ENCODE results near the gene ZSWIM8. TPM values are rescaled to one million over a fixed set of nuclear protein-coding genes. Genes with fewer than 3 reads are reported as not detected.

Gene ZSWIM8
- total and polyA plus RNA-seq, 2 of the 8 experiments (the other 6 are each of a cell fraction or from before 2014, with no cell fraction given): 44.7 to 99.7 TPM

- no peak overlapping the region for H3K23ac ChIP-seq (ENCODE audit: insufficient read length)
- WGBS, 2 experiments (ENCODE audit: extremely low coverage in 1 of 2, insufficient coverage in 1 of 2, insufficient read length in 1 of 2, insufficient replicate concordance in 2 of 2, low coverage in 1 of 2, low lambda C conversion rate in 2 of 2, missing lambda C conversion rate in 1 of 2): 97% methylated on average over 5 of the region's 5 CpGs; no CpG with 5 or more reads in 1 of the 2 experiments
- ChIA-PET POLR2A (ENCODE audit: partially characterized antibody) (interaction anchor here (1.2 to 2.4 kb wide), 3 partner anchors 12 to 46 kb away, joined by 3 to 9 read pairs (median 7); a partner anchor contains a TSS), CTCF (ENCODE audit: partially characterized antibody) (interaction anchor here (0.5 to 16.0 kb wide), 8 partner anchors 8 to 175 kb away, joined by 3 to 209 read pairs (median 3); partner anchors contain the start of gene CHCHD1)
- no peaks in the 10 kb centered on the region for H3K79me2 ChIP-seq (ENCODE audit: control insufficient read depth in 1 of 2, insufficient read depth in 2 of 2, low read length in 2 of 2)
- H3K14ac ChIP-seq (ENCODE audit: insufficient read length): no peak overlapping the region
- no peak overlapping the region for H4K91ac ChIP-seq (replicated peaks; ENCODE audit: insufficient read length, low read length)
- H3K4me2 ChIP-seq (ENCODE audit: insufficient read depth in 1 of 2, low read depth in 2 of 2, low read length in 2 of 2): no peak overlapping the region
- H2AK5ac ChIP-seq (ENCODE audit: low read depth, low read length): no peak overlapping the region
- H4K8ac ChIP-seq (ENCODE audit: extremely low read depth, insufficient read depth, low read length): no peak overlapping the region
- peaks cover 0 to 4% of the 10 kb centered on the region in 2 experiments for H4K20me1 ChIP-seq (replicated peaks in 1 of 2; ENCODE audit: control insufficient read depth in 1 of 2, insufficient read depth in 2 of 2, low read length in 2 of 2)
- DNase-seq (ENCODE audit: low read depth in 1 of 2, low spot score in 2 of 2) (no peak), FAIRE-seq (no peak)
- no peak overlapping the region for H3K4me3 ChIP-seq (ENCODE audit: extremely low read depth in 1 of 4, insufficient read depth in 2 of 4, low read depth in 3 of 4, low read length in 4 of 4)
- H2BK12ac ChIP-seq (ENCODE audit: low read depth, low read length): no peak overlapping the region
- H3K9ac ChIP-seq (replicated peaks in 1 of 4; ENCODE audit: extremely low read depth in 1 of 4, low read depth in 3 of 4, low read length in 3 of 4): no peak overlapping the region
- H3K9me3 ChIP-seq (ENCODE audit: insufficient read depth in 2 of 2, low read depth in 1 of 2, low read length in 1 of 2): no peaks in the 10 kb centered on the region
- H3K27me3 ChIP-seq (replicated peaks in 1 of 4; ENCODE audit: control insufficient read depth in 3 of 4, extremely low read depth in 1 of 4, insufficient read depth in 3 of 4, low read length in 3 of 4): no peaks in the 10 kb centered on the region; a peak in 1 of 7 replicates
- H3K4me1 ChIP-seq (replicated peaks in 1 of 4; ENCODE audit: control insufficient read depth in 3 of 4, insufficient read depth in 4 of 4, low read length in 3 of 4): no peaks in the 10 kb centered on the region; a peak in 1 of 7 replicates
- no peak overlapping the region for H2AFZ ChIP-seq (ENCODE audit: low read length)
- H3K36me3 ChIP-seq (ENCODE audit: control insufficient read depth in 2 of 4, insufficient read depth in 4 of 4, low read length in 3 of 4): peaks cover 3 to 22% (median 9%) of the 10 kb centered on the region in 4 experiments; a peak in 6 of 8 replicates
- no peak overlapping the region for H3K18ac ChIP-seq (ENCODE audit: extremely low read depth, low read length)
- no peaks in the 10 kb centered on the region for H3K23me2 ChIP-seq (ENCODE audit: low read depth, low read length)
- no peak overlapping the region for H2BK120ac ChIP-seq (replicated peaks; ENCODE audit: low read depth, low read length)
- H2BK15ac ChIP-seq (ENCODE audit: low read length): no peak overlapping the region
- H2BK5ac ChIP-seq (ENCODE audit: low read depth, low read length): no peak overlapping the region
- H3K79me1 ChIP-seq (ENCODE audit: low read depth, low read length): no peaks in the 10 kb centered on the region
- H2BK20ac ChIP-seq (ENCODE audit: low read length): no peak overlapping the region
- no peak overlapping the region for H3K56ac ChIP-seq (replicated peaks; ENCODE audit: insufficient read length, low read depth, low read length)
- no peak overlapping the region for H3K4ac ChIP-seq (replicated peaks; ENCODE audit: insufficient read length, low read depth, low read length)
- no peak overlapping the region for H4K5ac ChIP-seq (ENCODE audit: insufficient read length, low read depth, low read length)
- TF ChIP-seq SIN3A (conservative IDR thresholded peaks at IDR 0.05 in 1 of 2, IDR thresholded peaks at IDR 0.05 in 1 of 2; ENCODE audit: low read depth in 1 of 2, low read length in 2 of 2) (no peak), BACH1 (IDR thresholded peaks at IDR 0.05; ENCODE audit: low read length) (no peak), POU5F1 (IDR thresholded peaks at IDR 0.05; ENCODE audit: low read depth, low read length) (no peak), RXRA (IDR thresholded peaks at IDR 0.05; ENCODE audit: insufficient read depth, low read depth, low read length) (no peak), CTCF (IDR thresholded peaks at IDR 0.05; ENCODE audit: control extremely low read depth in 1 of 3, insufficient read depth in 1 of 3, low read depth in 1 of 3, low read length in 3 of 3) (no peak), MAX (IDR thresholded peaks at IDR 0.05) (no peak), CEBPB (IDR thresholded peaks at IDR 0.05; ENCODE audit: low read depth, low read length) (no peak), CTBP2 (IDR thresholded peaks at IDR 0.05; ENCODE audit: borderline replicate concordance, insufficient read depth, insufficient read length, low read length) (no peak), RAD21 (IDR thresholded peaks at IDR 0.05 in 1 of 2, conservative IDR thresholded peaks at IDR 0.05 in 1 of 2; ENCODE audit: low read depth in 2 of 2, low read length in 2 of 2) (no peak), MAFK (IDR thresholded peaks at IDR 0.05; ENCODE audit: low read depth, low read length) (no peak)
- no peak overlapping the region for H3K27ac ChIP-seq (ENCODE audit: low read depth, low read length)
Observed at GRCh38 chr10:73817826-73818225, 32.4 kb downstream of the ZSWIM8 start.
